Measurements from ENCODE around the gene WASF2. TPM values are rescaled to one million over a fixed set of nuclear protein-coding genes. Genes with fewer than 3 reads are reported as not detected.
A peak's percentile ranks its signal among the peaks of the same experiment; 100 is the strongest.
"Not testable (repeated sequence)": the region's sequence is repeated elsewhere in the genome, so short reads cannot be mapped to it uniquely, and the experiment has no call there.

Gene WASF2
- total RNA-seq, 2 experiments from 2014 or later: 119 to 121 TPM

DNA sequence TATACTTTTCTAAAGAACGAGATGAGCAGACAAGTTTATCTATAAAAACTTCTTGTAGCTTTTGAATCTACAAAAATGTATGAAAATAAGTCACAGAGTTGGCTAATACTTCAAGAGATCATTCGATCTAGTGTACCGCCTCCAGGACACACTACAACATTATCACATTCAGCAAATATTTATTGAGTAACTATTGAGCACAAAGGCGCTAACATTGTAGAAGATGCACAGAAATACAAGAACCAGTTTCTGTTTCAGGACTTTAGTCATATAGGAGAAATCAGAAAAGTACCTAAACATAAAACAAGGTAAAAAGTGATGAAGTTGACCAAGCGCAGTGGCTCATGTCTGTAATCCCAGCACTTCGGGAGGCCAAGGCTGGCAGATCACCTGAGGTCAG lies 20.6 kb downstream of the WASF2 start:
- H3K27ac Mint-ChIP-seq: peak overlapping the region; percentile 61
- DNase-seq: no peak
- peaks cover 22% of the 10 kb centered on the region for H3K36me3 ChIP-seq (ENCODE audit: insufficient read depth, low read length)
- H3K36me3 Mint-ChIP-seq (ENCODE audit: low read depth): peaks cover 44% of the 10 kb centered on the region
- peaks cover 44% of the 10 kb centered on the region for H3K4me1 ChIP-seq (ENCODE audit: insufficient read depth, low read length)
- no peak overlapping the region for H3K4me3 Mint-ChIP-seq
- ChIA-PET POLR2A (interaction anchor here (0.6 to 1.2 kb wide), 2 partner anchors 11 to 19 kb away, joined by 3 to 4 read pairs; no protein-coding TSS in a partner anchor), CTCF (interaction anchor here (0.7 to 1.2 kb wide), 2 partner anchors 39 to 136 kb away, joined by 3 read pairs; no protein-coding TSS in a partner anchor)
- no peak for ATAC-seq (ENCODE audit: poor library complexity)
- no peaks in the 10 kb centered on the region for H3K27me3 Mint-ChIP-seq
- TF ChIP-seq, protein P1, sequence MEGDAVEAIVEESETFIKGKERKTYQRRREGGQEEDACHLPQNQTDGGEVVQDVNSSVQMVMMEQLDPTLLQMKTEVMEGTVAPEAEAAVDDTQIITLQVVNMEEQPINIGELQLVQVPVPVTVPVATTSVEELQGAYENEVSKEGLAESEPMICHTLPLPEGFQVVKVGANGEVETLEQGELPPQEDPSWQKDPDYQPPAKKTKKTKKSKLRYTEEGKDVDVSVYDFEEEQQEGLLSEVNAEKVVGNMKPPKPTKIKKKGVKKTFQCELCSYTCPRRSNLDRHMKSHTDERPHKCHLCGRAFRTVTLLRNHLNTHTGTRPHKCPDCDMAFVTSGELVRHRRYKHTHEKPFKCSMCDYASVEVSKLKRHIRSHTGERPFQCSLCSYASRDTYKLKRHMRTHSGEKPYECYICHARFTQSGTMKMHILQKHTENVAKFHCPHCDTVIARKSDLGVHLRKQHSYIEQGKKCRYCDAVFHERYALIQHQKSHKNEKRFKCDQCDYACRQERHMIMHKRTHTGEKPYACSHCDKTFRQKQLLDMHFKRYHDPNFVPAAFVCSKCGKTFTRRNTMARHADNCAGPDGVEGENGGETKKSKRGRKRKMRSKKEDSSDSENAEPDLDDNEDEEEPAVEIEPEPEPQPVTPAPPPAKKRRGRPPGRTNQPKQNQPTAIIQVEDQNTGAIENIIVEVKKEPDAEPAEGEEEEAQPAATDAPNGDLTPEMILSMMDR (IDR thresholded peaks at IDR 0.05): no peak
- intact Hi-C loops (cut with DNase I, micrococcal nuclease): loop anchor here in 1 of 2 experiments (10.0 kb wide), 1 partner anchor 55 kb away; no protein-coding TSS in a partner anchor
- H3K4me3 ChIP-seq (ENCODE audit: low read length): no peak overlapping the region
- H3K27ac ChIP-seq (ENCODE audit: low read depth in 1 of 2, low read length in 2 of 2): no peak overlapping the region
- no peaks in the 10 kb centered on the region for H3K27me3 ChIP-seq (ENCODE audit: control insufficient read depth in 1 of 2, insufficient read depth in 2 of 2, low read length in 2 of 2)
- H3K4me1 Mint-ChIP-seq (ENCODE audit: low read depth): peaks cover 73% of the 10 kb centered on the region
- H3K9me3 ChIP-seq (ENCODE audit: control insufficient read depth in 1 of 2, insufficient read depth in 1 of 2, low read length in 2 of 2): no peaks in the 10 kb centered on the region
- no peaks in the 10 kb centered on the region for H3K9me3 Mint-ChIP-seq

DNA sequence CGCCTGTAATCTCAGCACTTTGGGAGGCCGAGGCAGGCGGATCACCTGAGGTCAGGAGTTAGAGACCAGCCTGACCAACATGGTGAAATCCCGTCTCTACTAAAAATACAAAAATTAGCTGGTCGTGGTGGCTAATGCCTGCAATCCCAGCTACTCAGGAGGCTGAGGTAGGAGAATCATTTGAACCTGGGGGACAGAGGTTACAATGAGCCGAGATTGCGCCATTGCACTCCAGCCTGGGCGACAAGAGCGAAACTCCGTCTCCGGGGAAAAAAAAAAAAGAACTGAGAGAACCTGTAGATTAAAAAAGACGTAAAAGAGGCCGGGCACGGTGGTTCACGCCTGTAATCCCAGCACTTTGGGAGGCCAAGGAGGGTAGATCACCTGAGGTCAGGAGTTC lies 21.6 kb downstream of the WASF2 start:
- H3K27me3 ChIP-seq (ENCODE audit: control insufficient read depth in 1 of 2, insufficient read depth in 2 of 2, low read length in 2 of 2); H3K9me3 Mint-ChIP-seq; H3K4me3 ChIP-seq (ENCODE audit: low read length); ATAC-seq (ENCODE audit: poor library complexity); H3K9me3 ChIP-seq (ENCODE audit: control insufficient read depth in 1 of 2, insufficient read depth in 1 of 2, low read length in 2 of 2); DNase-seq; H3K27me3 Mint-ChIP-seq; H3K4me3 Mint-ChIP-seq; H3K27ac ChIP-seq (ENCODE audit: low read depth in 1 of 2, low read length in 2 of 2): not testable (repeated sequence)
- Mint-ChIP-seq H3K27ac (peak overlapping the region; percentile 29), H3K36me3 (ENCODE audit: low read depth) (peaks cover 38% of the 10 kb centered on the region), H3K4me1 (ENCODE audit: low read depth) (peaks cover 65% of the 10 kb centered on the region)
- intact Hi-C loops (cut with DNase I, micrococcal nuclease): loop anchor here in 1 of 2 experiments (10.0 kb wide), 1 partner anchor 54 kb away; no protein-coding TSS in a partner anchor
- ChIA-PET POLR2A (interaction anchor here (1.2 to 2.6 kb wide), 2 partner anchors 20 to 32 kb away, joined by 4 to 7 read pairs; no protein-coding TSS in a partner anchor), CTCF (interaction anchor here (1.2 kb wide), 1 partner anchor 135 kb away, joined by 3 read pairs; no protein-coding TSS in a partner anchor)
- peaks cover 42% of the 10 kb centered on the region for H3K4me1 ChIP-seq (ENCODE audit: insufficient read depth, low read length)
- peaks cover 22% of the 10 kb centered on the region for H3K36me3 ChIP-seq (ENCODE audit: insufficient read depth, low read length)

DNA sequence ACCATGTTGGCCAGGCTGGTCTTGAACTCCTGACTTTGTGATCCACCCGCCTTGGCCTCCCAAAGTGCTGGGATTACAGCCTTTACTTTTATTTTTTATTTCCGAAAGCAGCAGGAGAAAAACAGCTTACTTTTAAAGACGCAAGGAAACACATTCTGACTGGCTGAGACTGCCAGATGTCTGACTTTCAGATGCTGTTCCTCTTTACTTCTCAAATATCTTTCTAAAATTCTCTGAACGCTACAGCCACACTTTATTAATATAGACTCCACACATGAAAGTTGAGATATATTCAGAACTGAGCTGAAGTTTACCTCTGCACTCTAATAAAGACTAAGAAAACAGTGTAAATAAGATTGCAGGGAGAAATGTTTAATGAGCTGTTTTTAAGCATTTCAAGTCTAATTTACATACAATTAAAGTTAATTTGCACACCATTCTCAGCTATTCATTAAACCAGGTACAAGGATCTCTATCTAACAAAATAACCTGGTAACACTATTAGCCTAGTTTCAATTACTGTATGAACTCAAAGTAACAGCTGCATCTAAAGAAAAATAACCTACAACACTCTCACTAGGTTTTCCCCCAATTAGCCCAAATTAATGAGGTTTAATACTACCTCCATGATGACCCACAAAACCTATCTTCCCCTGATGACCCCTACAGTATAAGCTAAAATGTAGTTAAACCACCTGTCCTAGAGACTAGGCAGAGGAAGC lies 24.9 kb downstream of the WASF2 start:
- H3K27me3 Mint-ChIP-seq: no peaks in the 10 kb centered on the region
- Histone ChIP-seq H3K4me3 (ENCODE audit: low read length) (no peak overlapping the region), H3K36me3 (ENCODE audit: insufficient read depth, low read length) (peaks cover 22% of the 10 kb centered on the region), H3K4me1 (ENCODE audit: insufficient read depth, low read length) (peaks cover 22% of the 10 kb centered on the region), H3K9me3 (ENCODE audit: control insufficient read depth in 1 of 2, insufficient read depth in 1 of 2, low read length in 2 of 2) (no peaks in the 10 kb centered on the region), H3K27ac (ENCODE audit: low read depth in 1 of 2, low read length in 2 of 2) (no peak overlapping the region), H3K27me3 (ENCODE audit: control insufficient read depth in 1 of 2, insufficient read depth in 2 of 2, low read length in 2 of 2) (no peaks in the 10 kb centered on the region)
- H3K4me3 Mint-ChIP-seq: no peak overlapping the region
- intact Hi-C loops (cut with DNase I, micrococcal nuclease): loop anchor here in 1 of 2 experiments (10.0 kb wide), 1 partner anchor 50 kb away; no protein-coding TSS in a partner anchor
- DNase-seq: no peak
- ChIA-PET POLR2A (interaction anchor here (0.7 to 1.6 kb wide), 4 partner anchors 9 to 473 kb away, joined by 3 to 8 read pairs (median 5); partner anchors contain the start of gene WASF2), CTCF (interaction anchor here (0.7 to 2.4 kb wide), 7 partner anchors 8 to 169 kb away, joined by 3 to 6 read pairs (median 3); no protein-coding TSS in a partner anchor)
- H3K27ac Mint-ChIP-seq: peak overlapping the region; percentile 60
- peaks cover 62% of the 10 kb centered on the region for H3K4me1 Mint-ChIP-seq (ENCODE audit: low read depth)
- no peaks in the 10 kb centered on the region for H3K9me3 Mint-ChIP-seq
- ATAC-seq (ENCODE audit: poor library complexity): no peak
- TF ChIP-seq, protein P1 (IDR thresholded peaks at IDR 0.05): no peak
- peaks cover 47% of the 10 kb centered on the region for H3K36me3 Mint-ChIP-seq (ENCODE audit: low read depth)

DNA sequence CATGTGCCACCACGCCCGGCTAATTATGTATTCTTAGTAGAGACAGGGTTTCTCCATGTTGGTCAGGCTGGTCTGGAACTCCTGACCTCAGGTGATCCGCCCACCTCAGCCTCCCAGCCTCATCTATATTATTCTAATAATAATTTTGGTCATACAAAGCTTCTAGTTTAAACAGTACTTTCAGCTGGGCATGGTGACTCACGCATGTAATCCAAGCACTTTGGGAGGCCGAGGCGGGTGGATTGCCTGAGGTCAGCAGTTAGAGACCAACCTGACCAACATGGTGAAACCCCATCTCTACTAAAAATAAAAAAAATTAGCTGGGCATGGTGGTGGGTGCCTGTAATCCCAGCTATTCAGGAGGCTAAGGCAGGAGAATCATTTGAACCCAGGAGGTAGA lies 26.1 kb downstream of the WASF2 start:
- peaks cover 22% of the 10 kb centered on the region for H3K4me1 ChIP-seq (ENCODE audit: insufficient read depth, low read length)
- H3K27me3 Mint-ChIP-seq; H3K9me3 ChIP-seq (ENCODE audit: control insufficient read depth in 1 of 2, insufficient read depth in 1 of 2, low read length in 2 of 2); H3K4me3 Mint-ChIP-seq; H3K27ac ChIP-seq (ENCODE audit: low read depth in 1 of 2, low read length in 2 of 2); H3K4me3 ChIP-seq (ENCODE audit: low read length); H3K27me3 ChIP-seq (ENCODE audit: control insufficient read depth in 1 of 2, insufficient read depth in 2 of 2, low read length in 2 of 2); DNase-seq; H3K9me3 Mint-ChIP-seq; ATAC-seq (ENCODE audit: poor library complexity): not testable (repeated sequence)
- ChIA-PET CTCF (interaction anchor here (0.8 to 2.4 kb wide), 5 partner anchors 17 to 168 kb away, joined by 3 to 6 read pairs (median 3); no protein-coding TSS in a partner anchor), POLR2A (interaction anchor here (1.1 to 1.6 kb wide), 2 partner anchors 8 to 26 kb away, joined by 6 to 8 read pairs; partner anchors contain the start of gene WASF2)
- Mint-ChIP-seq H3K27ac (peak overlapping the region; percentile 64), H3K36me3 (ENCODE audit: low read depth) (peaks cover 36% of the 10 kb centered on the region), H3K4me1 (ENCODE audit: low read depth) (peaks cover 57% of the 10 kb centered on the region)
- intact Hi-C loops (cut with DNase I, micrococcal nuclease): loop anchor here in 1 of 2 experiments (10.0 kb wide), 1 partner anchor 49 kb away; no protein-coding TSS in a partner anchor
- peaks cover 19% of the 10 kb centered on the region for H3K36me3 ChIP-seq (ENCODE audit: insufficient read depth, low read length)

DNA sequence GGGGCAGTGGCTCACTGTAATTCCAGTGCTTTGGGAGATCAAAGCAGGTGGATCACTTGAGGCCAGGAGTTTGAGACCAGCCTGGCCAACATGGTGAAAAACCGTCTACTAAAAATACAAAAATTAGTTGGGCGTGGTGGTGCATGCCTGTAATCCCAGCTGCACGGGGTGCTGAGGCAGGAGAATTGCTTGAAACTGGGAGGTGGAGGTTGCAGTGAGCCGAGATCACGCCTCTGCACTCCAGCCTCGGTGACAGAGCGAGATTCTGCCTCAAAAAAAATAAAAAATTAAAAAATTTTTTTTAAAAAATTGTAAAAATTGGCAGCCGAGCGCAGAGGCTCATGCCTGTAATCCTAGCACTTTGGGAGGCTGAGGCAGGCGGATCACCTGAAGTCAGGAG lies 31.4 kb downstream of the WASF2 start:
- H3K4me1 Mint-ChIP-seq (ENCODE audit: low read depth): peaks cover 51% of the 10 kb centered on the region
- POLR2A ChIA-PET: interaction anchor here (0.6 to 1.1 kb wide), 2 partner anchors 11 to 32 kb away, joined by 3 read pairs; no protein-coding TSS in a partner anchor

More for the DNA sequence above, 31.4 kb downstream of the WASF2 start:
- not testable (repeated sequence) for H3K9me3 Mint-ChIP-seq; H3K4me3 Mint-ChIP-seq; H3K4me3 ChIP-seq (ENCODE audit: low read length); H3K27me3 Mint-ChIP-seq; H3K27me3 ChIP-seq (ENCODE audit: control insufficient read depth in 1 of 2, insufficient read depth in 2 of 2, low read length in 2 of 2); ATAC-seq (ENCODE audit: poor library complexity); H3K9me3 ChIP-seq (ENCODE audit: control insufficient read depth in 1 of 2, insufficient read depth in 1 of 2, low read length in 2 of 2); H3K27ac Mint-ChIP-seq; H3K27ac ChIP-seq (ENCODE audit: low read depth in 1 of 2, low read length in 2 of 2); H3K36me3 ChIP-seq (ENCODE audit: insufficient read depth, low read length); DNase-seq
- peaks cover 11% of the 10 kb centered on the region for H3K36me3 Mint-ChIP-seq (ENCODE audit: low read depth)
- CTCF ChIA-PET: interaction anchor here (1.0 kb wide), 1 partner anchor 64 kb away, joined by 3 read pairs; no protein-coding TSS in a partner anchor
- intact Hi-C loops (cut with DNase I, micrococcal nuclease): loop anchor here (5.0 kb wide), 2 partner anchors 34 to 36 kb away; partner anchors contain the start of gene WASF2 (in 1 of the 2)
- H3K4me1 ChIP-seq (ENCODE audit: insufficient read depth, low read length): peaks cover 21% of the 10 kb centered on the region

Data from CD4-positive, alpha-beta T cell (primary cell).